ENCODE measurements around the gene C16orf74. TPM values are rescaled to one million over a fixed set of nuclear protein-coding genes. Genes with fewer than 3 reads are reported as not detected.

C16orf74 gene
- total and polyA plus RNA-seq, 4 donors, result 2.6 to 7.9 (median 3.4) TPM

DNA sequence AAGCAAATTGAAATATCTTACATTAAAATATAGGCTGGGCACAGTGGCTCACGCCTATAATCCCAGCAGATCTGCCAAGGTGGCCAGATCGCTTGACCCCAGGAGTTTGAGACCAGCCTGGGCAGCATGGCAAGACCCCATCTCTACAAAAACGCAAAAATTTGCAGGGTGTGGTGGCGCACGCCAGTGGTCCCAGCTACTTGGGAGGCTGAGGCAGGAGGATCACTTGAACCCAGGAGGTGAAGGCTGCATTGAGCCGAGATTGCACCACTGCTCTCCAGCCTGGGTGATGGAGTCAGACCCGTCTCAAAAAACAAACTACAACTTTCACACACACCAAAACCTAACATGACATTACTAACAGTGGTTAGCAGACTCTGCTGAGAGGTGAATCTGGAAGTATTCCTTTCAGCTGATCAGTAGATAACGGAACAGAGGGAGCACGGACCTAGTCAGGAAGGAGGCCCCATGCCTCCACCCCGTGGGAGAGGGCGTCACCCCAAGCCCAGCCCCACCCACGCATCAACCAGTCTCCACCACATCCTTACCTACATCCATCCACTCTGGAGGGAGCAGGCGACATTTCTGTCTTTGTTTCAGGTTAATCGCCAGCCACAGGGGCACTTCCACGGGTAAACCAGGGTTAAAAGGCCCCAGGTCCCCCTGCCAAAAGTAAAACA, 63.8 kb downstream of the C16orf74 start:
- TF ChIP-seq, protein P1, sequence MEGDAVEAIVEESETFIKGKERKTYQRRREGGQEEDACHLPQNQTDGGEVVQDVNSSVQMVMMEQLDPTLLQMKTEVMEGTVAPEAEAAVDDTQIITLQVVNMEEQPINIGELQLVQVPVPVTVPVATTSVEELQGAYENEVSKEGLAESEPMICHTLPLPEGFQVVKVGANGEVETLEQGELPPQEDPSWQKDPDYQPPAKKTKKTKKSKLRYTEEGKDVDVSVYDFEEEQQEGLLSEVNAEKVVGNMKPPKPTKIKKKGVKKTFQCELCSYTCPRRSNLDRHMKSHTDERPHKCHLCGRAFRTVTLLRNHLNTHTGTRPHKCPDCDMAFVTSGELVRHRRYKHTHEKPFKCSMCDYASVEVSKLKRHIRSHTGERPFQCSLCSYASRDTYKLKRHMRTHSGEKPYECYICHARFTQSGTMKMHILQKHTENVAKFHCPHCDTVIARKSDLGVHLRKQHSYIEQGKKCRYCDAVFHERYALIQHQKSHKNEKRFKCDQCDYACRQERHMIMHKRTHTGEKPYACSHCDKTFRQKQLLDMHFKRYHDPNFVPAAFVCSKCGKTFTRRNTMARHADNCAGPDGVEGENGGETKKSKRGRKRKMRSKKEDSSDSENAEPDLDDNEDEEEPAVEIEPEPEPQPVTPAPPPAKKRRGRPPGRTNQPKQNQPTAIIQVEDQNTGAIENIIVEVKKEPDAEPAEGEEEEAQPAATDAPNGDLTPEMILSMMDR (IDR thresholded peaks at IDR 0.05; ENCODE audit: control extremely low read depth, extremely low read depth), result no peak
- ATAC-seq (ENCODE audit: insufficient read depth, low FRiP score), result no peak
- Histone ChIP-seq H3K27me3 (ENCODE audit: control insufficient read depth in 3 of 3, insufficient read depth in 3 of 3, low read length in 2 of 3) (no peaks in the 10 kb centered on the region), H3K4me1 (ENCODE audit: control insufficient read depth in 5 of 5, insufficient read depth in 5 of 5, low read length in 5 of 5) (peaks cover 0 to 12% (median 4%) of the 10 kb centered on the region in 5 donors), H3K9ac (ENCODE audit: insufficient read depth in 1 of 2, low read length in 2 of 2) (no peak overlapping the region), H3K27ac (ENCODE audit: low read depth in 1 of 2, low read length in 1 of 2) (no peak overlapping the region), H3K4me3 (no peak overlapping the region), H3K36me3 (ENCODE audit: control insufficient read depth in 4 of 4, insufficient read depth in 4 of 4, low read length in 4 of 4) (no peaks in the 10 kb centered on the region), H3K9me3 (ENCODE audit: control insufficient read depth in 4 of 4, insufficient read depth in 3 of 4, low read length in 3 of 4) (no peaks in the 10 kb centered on the region)
- 80 to 82% methylated on average over 15 of the region's 15 CpGs for WGBS, 2 donors
- no peak for DNase-seq

DNA sequence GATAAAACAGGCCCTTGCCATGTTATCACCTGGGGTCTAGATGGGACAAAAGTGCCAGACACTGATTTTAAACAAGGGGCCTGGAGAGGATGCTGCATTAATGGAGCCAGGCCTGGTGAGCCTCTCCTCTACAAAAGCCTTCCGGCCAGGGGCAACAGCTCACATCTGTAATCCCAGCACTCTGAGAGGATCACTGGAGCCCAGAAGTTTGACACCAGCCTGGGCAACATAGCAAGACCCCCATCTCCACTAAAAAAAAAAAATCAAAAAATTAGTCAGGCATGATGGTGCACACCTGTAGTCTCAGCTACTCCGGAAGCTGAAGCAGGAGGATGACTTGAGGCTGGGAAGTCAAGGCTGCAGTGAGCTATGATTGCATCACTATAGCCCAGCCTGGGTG, 65.6 kb downstream of the C16orf74 start:
- no peak for DNase-seq
- 94 to 100% methylated on average over 2 of the region's 2 CpGs for WGBS, 2 donors

DNA sequence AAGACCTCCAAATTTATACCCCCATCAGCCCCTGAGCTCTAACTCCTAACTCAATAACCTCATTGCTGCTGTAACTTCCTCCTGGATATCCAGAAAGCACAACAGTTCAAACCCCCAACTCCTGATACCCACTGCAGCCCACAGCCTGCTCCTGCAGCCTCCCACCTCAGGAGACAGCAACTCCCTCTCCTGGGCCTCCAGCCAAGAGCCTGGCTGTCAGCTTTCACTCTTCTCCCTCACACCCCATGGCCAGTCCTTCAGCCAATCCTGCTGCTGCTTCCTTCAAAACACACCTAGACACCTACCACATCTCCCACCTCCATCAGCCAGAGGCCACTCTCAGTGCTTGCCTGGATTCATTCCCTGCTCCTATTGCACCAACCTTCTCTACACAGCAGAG, 67.5 kb downstream of the C16orf74 start:
- Histone ChIP-seq H3K4me1 (ENCODE audit: control insufficient read depth in 5 of 5, insufficient read depth in 5 of 5, low read length in 5 of 5) (peaks cover 0 to 3% (median 0%) of the 10 kb centered on the region in 5 donors), H3K9ac (ENCODE audit: insufficient read depth in 1 of 2, low read length in 2 of 2) (no peak overlapping the region), H3K9me3 (ENCODE audit: control insufficient read depth in 4 of 4, insufficient read depth in 3 of 4, low read length in 3 of 4) (no peaks in the 10 kb centered on the region), H3K36me3 (ENCODE audit: control insufficient read depth in 4 of 4, insufficient read depth in 4 of 4, low read length in 4 of 4) (peaks cover 0 to 6% (median 4%) of the 10 kb centered on the region in 4 donors), H3K27ac (ENCODE audit: low read depth in 1 of 2, low read length in 1 of 2) (no peak overlapping the region), H3K27me3 (ENCODE audit: control insufficient read depth in 3 of 3, insufficient read depth in 3 of 3, low read length in 2 of 3) (no peaks in the 10 kb centered on the region), H3K4me3 (no peak overlapping the region)
- ATAC-seq (ENCODE audit: insufficient read depth, low FRiP score) (no peak), DNase-seq (no peak)
- TF ChIP-seq, protein P1 (IDR thresholded peaks at IDR 0.05; ENCODE audit: control extremely low read depth, extremely low read depth), result no peak

More for the DNA sequence above, 65.6 kb downstream of the C16orf74 start:
- ATAC-seq (ENCODE audit: insufficient read depth, low FRiP score), result no peak
- Histone ChIP-seq H3K27ac (ENCODE audit: low read depth in 1 of 2, low read length in 1 of 2) (no peak overlapping the region), H3K36me3 (ENCODE audit: control insufficient read depth in 4 of 4, insufficient read depth in 4 of 4, low read length in 4 of 4) (peaks cover 0 to 6% (median 1%) of the 10 kb centered on the region in 4 donors), H3K4me1 (ENCODE audit: control insufficient read depth in 5 of 5, insufficient read depth in 5 of 5, low read length in 5 of 5) (peaks cover 0 to 8% (median 4%) of the 10 kb centered on the region in 5 donors), H3K9ac (ENCODE audit: insufficient read depth in 1 of 2, low read length in 2 of 2) (no peak overlapping the region), H3K9me3 (ENCODE audit: control insufficient read depth in 4 of 4, insufficient read depth in 3 of 4, low read length in 3 of 4) (no peaks in the 10 kb centered on the region), H3K27me3 (ENCODE audit: control insufficient read depth in 3 of 3, insufficient read depth in 3 of 3, low read length in 2 of 3) (no peaks in the 10 kb centered on the region), H3K4me3 (no peak overlapping the region)
- TF ChIP-seq, protein P1 (IDR thresholded peaks at IDR 0.05; ENCODE audit: control extremely low read depth, extremely low read depth), result no peak

All from lung (tissue), 12 donors.